Panc1 (cell line): ENCODE data around the gene CFAP77.

Source experiments
- CTCF ChIP-seq: fragments of 450-650 bp; IDR thresholded peaks from 2 replicates; pipeline ENCODE4 v1.5.1; 2017; ENCODE audit warnings: mild to moderate bottlenecking
- POLR2AphosphoS5 ChIP-seq: IDR thresholded peaks from 2 replicates; pipeline ENCODE4 v1.6.1; 2012; ENCODE audit warnings: mild to moderate bottlenecking, low read depth, low read length, moderate library complexity
- REST ChIP-seq, 2 experiments: IDR thresholded peaks; 2 replicates each; pipeline ENCODE4 v1.6.1; 2011 to 2012; ENCODE audit warnings: low read depth in 2 of 2, control low read depth in 1 of 2, low read length in 1 of 2, mild to moderate bottlenecking in 1 of 2, moderate library complexity in 1 of 2; ENCODE audit not compliant: insufficient read depth in 1 of 2
- SIN3A ChIP-seq: IDR thresholded peaks from 2 replicates; pipeline ENCODE4 v1.6.1; 2012; ENCODE audit warnings: low read depth, mild to moderate bottlenecking, low read length, moderate library complexity, borderline replicate concordance; ENCODE audit not compliant: insufficient read depth
- TCF7L2 ChIP-seq: IDR thresholded peaks from 2 replicates; pipeline ENCODE4 v1.6.1; 2011; ENCODE audit warnings: mild to moderate bottlenecking, low read depth, low read length, inconsistent platforms

- TF ChIP-seq CTCF: no peak
- TF ChIP-seq REST (IDR thresholded peaks at IDR 0.05; ENCODE audit: insufficient read depth in 1 of 2, low read depth in 2 of 2, low read length in 1 of 2): no peak
- no peak for TF ChIP-seq TCF7L2
- TF ChIP-seq SIN3A: no peak
- TF ChIP-seq POLR2AphosphoS5: no peak
Observed at GRCh38 chr9:132517815-132518550, 108.0 kb downstream of the CFAP77 start.
